Renal pelvis (tissue), 4 donors: ENCODE measurements around the gene ALDOA. TPM values are rescaled to one million over a fixed set of nuclear protein-coding genes. Genes with fewer than 3 reads are reported as not detected.
A peak's percentile ranks its signal among the peaks of the same experiment; 100 is the strongest.

ENCODE experiments used
- DNase-seq: peaks from one replicate; pipeline ENCODE4 v3.0.0-alpha.2; 2013
- polyA plus RNA-seq, 3 donors: library from polyadenylated mRNA; unstranded; fragments of 120-200 nt; gene quantifications; one replicate each; pipeline ENCODE4 v1.2.1, GENCODE V29; 2013; ENCODE audit not compliant: insufficient read length in 3 of 3

The ALDOA gene
- polyA plus RNA-seq, 3 donors = 525 to 600 (median 593) TPM

GRCh38 chr16:30085247-30085646 is 19.7 kb downstream of the ALDOA start:
- DNase-seq = no peak

- DNase-seq = no peak
Observed at GRCh38 chr16:30085820-30086219, 20.3 kb downstream of the ALDOA start.

- no peak for DNase-seq
Observed at GRCh38 chr16:30086291-30087140, 21.0 kb downstream of the ALDOA start.

GRCh38 chr16:30087181-30087898 is 21.8 kb downstream of the ALDOA start:
- DNase-seq = no peak

- DNase-seq = no peak
Observed at GRCh38 chr16:30088237-30088831, 22.8 kb downstream of the ALDOA start.

GRCh38 chr16:30088832-30089624 is 23.5 kb downstream of the ALDOA start:
- DNase-seq = no peak

- DNase-seq = no peak
Observed at GRCh38 chr16:30090610-30091331, 25.2 kb downstream of the ALDOA start.

GRCh38 chr16:30091474-30092372 is 26.2 kb downstream of the ALDOA start, which contains the start of gene TBX6:
Gene TBX6 (minus strand): TSS chr16:30091924. CDS start chr16:30091193, 731 bp downstream.
- peak; percentile 90 for DNase-seq

- DNase-seq = peak; percentile 79
Observed at GRCh38 chr16:30092373-30093010, 26.9 kb downstream of the ALDOA start.

GRCh38 chr16:30094541-30095165 is 29.1 kb downstream of the ALDOA start:
- DNase-seq = no peak

GRCh38 chr16:30095166-30096078 is 29.9 kb downstream of the ALDOA start:
- DNase-seq = peak; percentile 22

- peak; percentile 92 for DNase-seq
Observed at GRCh38 chr16:30096105-30096861, 30.7 kb downstream of the ALDOA start, which contains the start of gene YPEL3. Gene YPEL3 (minus strand): TSS chr16:30096213. CDS start chr16:30095482, 731 bp downstream.

GRCh38 chr16:30096862-30097563 is 31.5 kb downstream of the ALDOA start:
- no peak for DNase-seq

GRCh38 chr16:30104090-30104489 is 38.5 kb downstream of the ALDOA start:
- no peak for DNase-seq

- no peak for DNase-seq
Observed at GRCh38 chr16:30104492-30104891, 38.9 kb downstream of the ALDOA start.
